Endothelial cell of umbilical vein (primary cell): ENCODE measurements around the gene HADH. TPM values are rescaled to one million over a fixed set of nuclear protein-coding genes. Genes with fewer than 3 reads are reported as not detected.

Experiments
- BruUV-seq: library from RNA; stranded (reverse); fragments of 400-500 nt; replicated peaks from 2 replicates; lab custom pipeline; 2021; lab: Mats Ljungman, UMichigan
- CTCF ChIA-PET: fragments of 300-600, 350-600 bp; sonication (Branson Sonifier 250); formaldehyde crosslinking; loops from one replicate; lab custom pipeline; 2021; ENCODE audit warnings: antibody characterized with exemption, inconsistent platforms; lab: Charles Lee
- POLR2A ChIA-PET: fragments of 300-600, 350-600 bp; sonication (Branson Sonifier 250); formaldehyde crosslinking; loops from one replicate; lab custom pipeline; 2021; ENCODE audit warnings: antibody characterized with exemption, inconsistent platforms; lab: Charles Lee
- DNase-seq: peaks from one replicate; pipeline ENCODE4 v3.0.0-alpha.2; 2011; ENCODE audit warnings: low read depth, low spot score
- FAIRE-seq: peaks from 2 replicates; lab custom pipeline; 2011; peaks lifted over from hg19 to GRCh38; lab: Jason Lieb, UNC
- H2AFZ ChIP-seq: 2 replicates; pipeline ENCODE4 v1.6.0; 2012; ENCODE audit warnings: low read depth, low read length, control low read depth, inconsistent platforms
- H3K27ac ChIP-seq: 2 replicates; pipeline ENCODE4 v1.5.1; 2011; ENCODE audit warnings: low read depth, mild to moderate bottlenecking, control low read depth, low read length, moderate library complexity; ENCODE audit not compliant: insufficient read depth
- H3K27me3 ChIP-seq, 2 experiments: 2 replicates each; pipeline versions ENCODE4 v1.6.0 to v1.6.1; 2011; ENCODE audit warnings: low read length in 2 of 2, mixed read lengths in 1 of 2; ENCODE audit not compliant: control insufficient read depth in 2 of 2, insufficient read depth in 2 of 2
- H3K36me3 ChIP-seq, 2 experiments: 2 replicates in 1 of 2; 3 replicates in 1 of 2; pipeline ENCODE4 v1.5.1; 2011; ENCODE audit warnings: low read length in 2 of 2, mild to moderate bottlenecking in 1 of 2, moderate library complexity in 1 of 2; ENCODE audit not compliant: control insufficient read depth in 2 of 2, insufficient read depth in 2 of 2; ENCODE audit errors: extremely low read depth in 1 of 2
- H3K4me1 ChIP-seq: 3 replicates; pipeline ENCODE4 v1.5.1; 2011; ENCODE audit warnings: mild to moderate bottlenecking, low read length; ENCODE audit not compliant: control insufficient read depth, insufficient read depth; ENCODE audit errors: extremely low read depth
- H3K4me2 ChIP-seq: 2 replicates; pipeline ENCODE4 v1.6.1; 2011; ENCODE audit warnings: low read length, control low read depth, mixed read lengths; ENCODE audit not compliant: insufficient read depth
- H3K4me3 ChIP-seq, 3 experiments: fragments of 200-600 bp in 1 of 3; sonication (generic), shearing (Covaris generic) in 1 of 3; replicated peaks in 1 of 3; 2 replicates each; pipeline ENCODE4 v1.5.1; 2011 to 2016; ENCODE audit warnings: control low read depth in 3 of 3, low read length in 3 of 3, mild to moderate bottlenecking in 2 of 3, inconsistent platforms in 1 of 3, low read depth in 1 of 3, moderate library complexity in 1 of 3; ENCODE audit not compliant: insufficient read depth in 1 of 3
- H3K79me2 ChIP-seq: 2 replicates; pipeline ENCODE4 v1.6.0; 2012; ENCODE audit warnings: low read length, inconsistent platforms; ENCODE audit not compliant: control insufficient read depth, insufficient read depth
- H3K9ac ChIP-seq: replicated peaks from 2 replicates; pipeline ENCODE3; 2011; ENCODE audit warnings: low read length, control low read depth; ENCODE audit not compliant: insufficient read depth; ENCODE audit errors: extremely low read depth
- H3K9me1 ChIP-seq: replicated peaks from 3 replicates; pipeline ENCODE4 v1.6.0; 2011; ENCODE audit warnings: mild to moderate bottlenecking, low read length; ENCODE audit not compliant: control insufficient read depth, insufficient read depth; ENCODE audit errors: extremely low read depth
- H3K9me3 ChIP-seq: replicated peaks from 2 replicates; pipeline ENCODE4 v1.5.1; 2012; ENCODE audit warnings: low read length, inconsistent platforms; ENCODE audit not compliant: control insufficient read depth, insufficient read depth
- H4K20me1 ChIP-seq: replicated peaks from 2 replicates; pipeline ENCODE3; 2011; ENCODE audit warnings: mild to moderate bottlenecking, low read length; ENCODE audit not compliant: control insufficient read depth, insufficient read depth; ENCODE audit errors: extremely low read depth
- CTCF ChIP-seq, 2 donors: IDR thresholded peaks; 1 replicate in 1 of 2; 2 replicates in 1 of 2; pipeline ENCODE4 v1.5.1; 2011; ENCODE audit warnings: low read length in 2 of 2, mild to moderate bottlenecking in 2 of 2, moderate library complexity in 2 of 2, control low read depth in 1 of 2, inconsistent platforms in 1 of 2, low read depth in 1 of 2; ENCODE audit not compliant: insufficient read depth in 1 of 2; ENCODE audit errors: extremely low read depth in 1 of 2
- EZH2 ChIP-seq: IDR thresholded peaks from 2 replicates; pipeline ENCODE4 v1.6.1; 2012; ENCODE audit warnings: borderline replicate concordance, low read depth, mild to moderate bottlenecking, moderate library complexity, low read length, inconsistent platforms; ENCODE audit not compliant: severe bottlenecking
- FOS ChIP-seq: IDR thresholded peaks from 2 replicates; pipeline ENCODE4 v1.6.1; 2011; ENCODE audit warnings: mild to moderate bottlenecking, low read length, moderate library complexity, borderline replicate concordance; ENCODE audit not compliant: insufficient read depth
- GATA2 ChIP-seq: IDR thresholded peaks from 2 replicates; pipeline ENCODE4 v1.7.0; 2011; ENCODE audit warnings: low read depth, mild to moderate bottlenecking, moderate library complexity, mixed read lengths, low read length; ENCODE audit not compliant: insufficient read length, insufficient read depth
- JUN ChIP-seq: IDR thresholded peaks from 2 replicates; pipeline ENCODE4 v1.6.1; 2011; ENCODE audit warnings: borderline replicate concordance, low read depth; ENCODE audit not compliant: insufficient read length, insufficient read depth
- MAX ChIP-seq: IDR thresholded peaks from 2 replicates; pipeline ENCODE4 v1.6.1; 2011; ENCODE audit not compliant: insufficient read depth, insufficient read length
- MYC ChIP-seq: IDR thresholded peaks from one replicate; pipeline ENCODE4 v1.6.1; 2011; ENCODE audit warnings: mild to moderate bottlenecking, low read depth, low read length
- POLR2A ChIP-seq: IDR thresholded peaks from 2 replicates; pipeline ENCODE4 v1.6.1; 2012; ENCODE audit warnings: low read depth, mild to moderate bottlenecking, control low read depth, low read length
- POLR2AphosphoS5 ChIP-seq: IDR thresholded peaks from 2 replicates; pipeline ENCODE4 v1.6.1; 2012; ENCODE audit warnings: low read depth, mild to moderate bottlenecking, control low read depth, low read length, moderate library complexity; ENCODE audit not compliant: insufficient read depth
- dilution Hi-C: fragments of 300-500 bp; cut with MboI; formaldehyde crosslinking; loops from one replicate; pipeline ENCODE4 v1.15.0; 2019; ENCODE audit warnings: low sequenced_read_pairs; ENCODE audit not compliant: extremely low pct_ligation_motif_present
- intact Hi-C: fragments of 100-400 bp; cut with micrococcal nuclease; formaldehyde crosslinking; loops from one replicate; pipeline ENCODE4 v1.10.0; 2022
- polyA plus RNA-seq, 4 experiments: library from polyadenylated mRNA; depleted of rRNA in 3 of 4; stranded (reverse) in 3 of 4; unstranded in 1 of 4; fragments of >200 nt; gene quantifications; 2 replicates each; pipeline versions ENCODE4 v1.2.1 to v1.2.3, GENCODE V29; 2011 to 2012; ENCODE audit warnings: missing spikeins in 1 of 4
- total RNA-seq: library from RNA; stranded (reverse); gene quantifications from 2 replicates; pipeline ENCODE4 v1.2.3, GENCODE V29; 2021

Gene HADH
- total and polyA plus RNA-seq, 2 donors (not counting 3 experiments of a cell fraction or from before 2014, with no cell fraction given), result 19.2 to 20.3 TPM

GRCh38 chr4:107993969-107994368 lies 4.3 kb downstream of the HADH start:
- intact Hi-C loops (no loop called here), dilution Hi-C loops (no loop called here)
- ChIA-PET POLR2A (no interaction called here), CTCF (interaction anchor here (2.7 kb wide), 1 partner anchor 25 kb away, joined by 8 read pairs; no protein-coding TSS in a partner anchor)
- BruUV-seq, result no TSS peak
- Histone ChIP-seq H3K4me1 (peaks cover 5% of the 10 kb centered on the region), H3K79me2 (peaks cover 9% of the 10 kb centered on the region), H3K4me3 (no peak overlapping the region), H2AFZ (no peak overlapping the region), H3K9me1 (no peaks in the 10 kb centered on the region), H3K27ac (no peak overlapping the region), H4K20me1 (no peaks in the 10 kb centered on the region), H3K9ac (no peak overlapping the region), H3K36me3 (no peaks in the 10 kb centered on the region), H3K9me3 (no peaks in the 10 kb centered on the region), H3K27me3 (no peaks in the 10 kb centered on the region), H3K4me2 (no peak overlapping the region)
- DNase-seq, result no peak
- TF ChIP-seq CTCF (IDR thresholded peaks at IDR 0.05; ENCODE audit: extremely low read depth in 1 of 2, insufficient read depth in 1 of 2, low read depth in 1 of 2, low read length in 2 of 2) (no peak), MYC (no peak), MAX (no peak)
- no peak for FAIRE-seq

GRCh38 chr4:107994894-107995293 lies 5.2 kb downstream of the HADH start:
- no peak for TF ChIP-seq FOS
- TF ChIP-seq EZH2, result no peak
- TF ChIP-seq MYC, result no peak
- TF ChIP-seq POLR2A, result no peak
- no peak for TF ChIP-seq JUN
- no peak for TF ChIP-seq POLR2AphosphoS5
- no peak for TF ChIP-seq GATA2
- no peak for TF ChIP-seq CTCF (IDR thresholded peaks at IDR 0.05; ENCODE audit: extremely low read depth in 1 of 2, insufficient read depth in 1 of 2, low read depth in 1 of 2, low read length in 2 of 2)
- no peak for TF ChIP-seq MAX
- Histone ChIP-seq H3K9ac (no peak overlapping the region), H3K4me3 (no peak overlapping the region), H4K20me1 (no peaks in the 10 kb centered on the region), H2AFZ (no peak overlapping the region), H3K36me3 (no peaks in the 10 kb centered on the region), H3K9me1 (no peaks in the 10 kb centered on the region), H3K27me3 (no peaks in the 10 kb centered on the region), H3K79me2 (peaks cover 9% of the 10 kb centered on the region), H3K4me2 (no peak overlapping the region), H3K4me1 (no peaks in the 10 kb centered on the region), H3K27ac (no peak overlapping the region), H3K9me3 (no peaks in the 10 kb centered on the region)
- ChIA-PET POLR2A (no interaction called here), CTCF (interaction anchor here (2.7 kb wide), 1 partner anchor 24 kb away, joined by 8 read pairs; no protein-coding TSS in a partner anchor)
- no peak for DNase-seq
- dilution Hi-C loops (no loop called here), intact Hi-C loops (no loop called here)
- no TSS peak for BruUV-seq
- FAIRE-seq, result no peak
